Measurements from ENCODE around the gene C8G. TPM values are rescaled to one million over a fixed set of nuclear protein-coding genes. Genes with fewer than 3 reads are reported as not detected.
A peak's percentile ranks its signal among the peaks of the same experiment; 100 is the strongest.

The C8G gene
- total and polyA plus RNA-seq, 8 donors = 2.3 to 5.5 TPM; not detected in 6

- Histone ChIP-seq H3K9me3 (no peaks in the 10 kb centered on the region), H3K27me3 (peaks cover 0 to 28% (median 6%) of the 10 kb centered on the region in 3 donors), H3K4me3 (no peak overlapping the region), H3K27ac (no peak overlapping the region), H3K36me3 (no peaks in the 10 kb centered on the region), H3K4me1 (peaks cover 16 to 41% (median 27%) of the 10 kb centered on the region in 4 donors)
- no peak for DNase-seq
- TF ChIP-seq POLR2AphosphoS5 (IDR thresholded peaks at IDR 0.05) (no peak), POLR2A (IDR thresholded peaks at IDR 0.05) (no peak)
- intact Hi-C loops (cut with DNase I; ENCODE audit: low total_unique reads) = no loop called here
- 80 to 86% (median 85%) methylated on average over 18 to 29 of the region's 29 CpGs for WGBS, 5 donors
Measured at GRCh38 chr9:136973618-136974617, 28.9 kb downstream of the C8G start.

- H3K36me3 ChIP-seq = no peaks in the 10 kb centered on the region
- TF ChIP-seq CTCF (IDR thresholded peaks at IDR 0.05) (no peak), POLR2AphosphoS5 (IDR thresholded peaks at IDR 0.05) (no peak), POLR2A (IDR thresholded peaks at IDR 0.05) (no peak), EP300 (IDR thresholded peaks at IDR 0.05) (no peak)
- peak overlapping the region in 3 of 5 donors; percentile 10 to 38 (median 24) for H3K27ac ChIP-seq
- H3K9me3 ChIP-seq = no peaks in the 10 kb centered on the region
- 44 to 62% (median 58%) methylated on average over 8 to 15 of the region's 15 CpGs for WGBS, 5 donors
- no peak overlapping the region for H3K4me3 ChIP-seq
- peaks cover 0 to 28% (median 6%) of the 10 kb centered on the region in 3 donors for H3K27me3 ChIP-seq
- intact Hi-C loops (cut with DNase I; ENCODE audit: low total_unique reads) = no loop called here
- DNase-seq = no peak
- H3K4me1 ChIP-seq = peaks cover 16 to 43% (median 29%) of the 10 kb centered on the region in 4 donors
Measured at GRCh38 chr9:136974817-136975535, 29.9 kb downstream of the C8G start.

GRCh38 chr9:136975644-136976043, 30.6 kb downstream of the C8G start:
- Histone ChIP-seq H3K9me3 (no peaks in the 10 kb centered on the region), H3K4me3 (no peak overlapping the region), H3K27me3 (peaks cover 0 to 21% (median 6%) of the 10 kb centered on the region in 3 donors), H3K4me1 (peaks cover 16 to 43% (median 29%) of the 10 kb centered on the region in 4 donors), H3K27ac (peak overlapping the region in 2 of 5 donors; percentile 10 to 24), H3K36me3 (no peaks in the 10 kb centered on the region)
- intact Hi-C loops (cut with DNase I; ENCODE audit: low total_unique reads) = no loop called here
- no peak for TF ChIP-seq POLR2AphosphoS5 (IDR thresholded peaks at IDR 0.05)
- DNase-seq = no peak
- 32 to 67% (median 47%) methylated on average over 9 to 14 of the region's 14 CpGs for WGBS, 5 donors

- DNase-seq = no peak
- Histone ChIP-seq H3K9me3 (no peaks in the 10 kb centered on the region), H3K4me1 (peaks cover 16 to 43% (median 29%) of the 10 kb centered on the region in 4 donors), H3K36me3 (no peaks in the 10 kb centered on the region), H3K4me3 (peak within 1 kb of the TSS; percentile 49 to 62 (median 51)), H3K27ac (peak within 1 kb of the TSS; percentile 15 to 66 (median 38)), H3K27me3 (peaks cover 0 to 30% (median 6%) of the 10 kb centered on the region in 3 donors)
- WGBS, 5 donors = 57 to 84% (median 79%) methylated on average over 8 to 10 of the region's 10 CpGs
- intact Hi-C loops (cut with DNase I; ENCODE audit: low total_unique reads) = no loop called here
- TF ChIP-seq POLR2A (IDR thresholded peaks at IDR 0.05) (no peak), CTCF (IDR thresholded peaks at IDR 0.05) (no peak), EP300 (IDR thresholded peaks at IDR 0.05) (no peak), POLR2AphosphoS5 (IDR thresholded peaks at IDR 0.05) (no peak)
Measured at GRCh38 chr9:136977223-136977622, 32.2 kb downstream of the C8G start, which contains the start of gene PTGDS. TSS of gene PTGDS (plus strand) at chr9:136977504. CDS start at chr9:136977579, 75 bp downstream.

GRCh38 chr9:136977649-136978072, 32.6 kb downstream of the C8G start:
- Histone ChIP-seq H3K27ac (peak overlapping the region in 4 of 5 donors; percentile 15 to 66 (median 51)), H3K4me1 (peaks cover 16 to 43% (median 29%) of the 10 kb centered on the region in 4 donors), H3K36me3 (no peaks in the 10 kb centered on the region), H3K9me3 (no peaks in the 10 kb centered on the region), H3K4me3 (peak overlapping the region; percentile 49 to 62 (median 51)), H3K27me3 (peaks cover 0 to 35% (median 6%) of the 10 kb centered on the region in 3 donors)
- DNase-seq = no peak
- TF ChIP-seq CTCF (IDR thresholded peaks at IDR 0.05) (no peak), EP300 (IDR thresholded peaks at IDR 0.05) (no peak), POLR2A (IDR thresholded peaks at IDR 0.05) (no peak), POLR2AphosphoS5 (IDR thresholded peaks at IDR 0.05) (no peak)
- WGBS, 5 donors = 14 to 20% (median 17%) methylated on average over 13 to 33 of the region's 33 CpGs
- intact Hi-C loops (cut with DNase I; ENCODE audit: low total_unique reads) = no loop called here
